PFSK-1 (cell line): ENCODE results near the gene ANO10.

Source experiments
- POLR2AphosphoS5 ChIP-seq: IDR thresholded peaks from 2 replicates; pipeline ENCODE4 v1.6.1; 2012; ENCODE audit warnings: low read depth, mild to moderate bottlenecking, control low read depth, low read length, moderate library complexity
- REST ChIP-seq, 2 experiments: IDR thresholded peaks; 2 replicates each; pipeline versions ENCODE4 v1.6.1 to v1.8.0; 2011 to 2012; ENCODE audit warnings: low read depth in 2 of 2, low read length in 2 of 2, control low read depth in 1 of 2, inconsistent platforms in 1 of 2, mild to moderate bottlenecking in 1 of 2, moderate library complexity in 1 of 2; ENCODE audit not compliant: insufficient read depth in 1 of 2
- TAF1 ChIP-seq: IDR thresholded peaks from 2 replicates; pipeline ENCODE4 v1.6.1; 2012; ENCODE audit warnings: low read length, control low read depth, borderline replicate concordance; ENCODE audit not compliant: insufficient read depth

GRCh38 chr3:43489930-43490329 lies 131.9 kb downstream of the ANO10 start:
- no peak for TF ChIP-seq POLR2AphosphoS5
- TF ChIP-seq TAF1, result no peak
- no peak for TF ChIP-seq REST (IDR thresholded peaks at IDR 0.05; ENCODE audit: insufficient read depth in 1 of 2, low read depth in 2 of 2, low read length in 2 of 2)
